Calu3 (cell line): Measurements from ENCODE around the gene SORT1. TPM values are rescaled to one million over a fixed set of nuclear protein-coding genes. Genes with fewer than 3 reads are reported as not detected.

Experiments
- BruUV-seq: library from RNA; stranded (reverse); fragments of 400-500 nt; replicated peaks from 2 replicates; lab custom pipeline; 2021; lab: Mats Ljungman, UMichigan
- CTCF ChIA-PET: fragments of 300-600 bp; sonication (Branson Sonifier 250); formaldehyde crosslinking; loops from one replicate; lab custom pipeline; 2022; ENCODE audit warnings: antibody characterized with exemption; lab: Charles Lee
- DNase-seq: peaks from one replicate; pipeline ENCODE4 v3.0.0; 2022
- H3K27ac Mint-ChIP-seq: one replicate; pipeline ENCODE4 v1.8.0; 2022; ENCODE audit warnings: mixed read lengths; ENCODE audit not compliant: unreplicated experiment
- H3K27me3 Mint-ChIP-seq: one replicate; pipeline ENCODE4 v1.8.0; 2022; ENCODE audit warnings: mixed read lengths; ENCODE audit not compliant: unreplicated experiment
- H3K36me3 Mint-ChIP-seq: one replicate; pipeline ENCODE4 v1.8.0; 2022; ENCODE audit warnings: mild to moderate bottlenecking, moderate library complexity, mixed read lengths; ENCODE audit not compliant: insufficient read depth, unreplicated experiment
- H3K4me1 Mint-ChIP-seq: one replicate; pipeline ENCODE4 v1.8.0; 2022; ENCODE audit warnings: mild to moderate bottlenecking, low read depth, mixed read lengths; ENCODE audit not compliant: unreplicated experiment
- H3K4me3 Mint-ChIP-seq: one replicate; pipeline ENCODE4 v1.8.0; 2022; ENCODE audit warnings: mild to moderate bottlenecking, low read depth, moderate library complexity, mixed read lengths; ENCODE audit not compliant: unreplicated experiment
- H3K9me3 Mint-ChIP-seq: one replicate; pipeline ENCODE4 v1.8.0; 2022; ENCODE audit warnings: low read depth, mixed read lengths; ENCODE audit not compliant: unreplicated experiment
- intact Hi-C: fragments of 100-400 bp; cut with micrococcal nuclease; formaldehyde crosslinking; loops from one replicate; pipeline ENCODE4 v1.10.0; 2022; ENCODE audit not compliant: unreplicated experiment
- total RNA-seq: library from RNA; stranded (reverse); gene quantifications from 2 replicates; pipeline ENCODE4 v1.2.3, GENCODE V29; 2022
- TF ChIP-seq, protein P1 (sequence below): fragments of 200-600 bp; IDR thresholded peaks from one replicate; pipeline ENCODE4 v1.8.0; 2022; ENCODE audit warnings: antibody characterized with exemption; ENCODE audit not compliant: unreplicated experiment

Gene SORT1
- total RNA-seq, 1 experiment from 2014 or later: 68.2 TPM

DNA sequence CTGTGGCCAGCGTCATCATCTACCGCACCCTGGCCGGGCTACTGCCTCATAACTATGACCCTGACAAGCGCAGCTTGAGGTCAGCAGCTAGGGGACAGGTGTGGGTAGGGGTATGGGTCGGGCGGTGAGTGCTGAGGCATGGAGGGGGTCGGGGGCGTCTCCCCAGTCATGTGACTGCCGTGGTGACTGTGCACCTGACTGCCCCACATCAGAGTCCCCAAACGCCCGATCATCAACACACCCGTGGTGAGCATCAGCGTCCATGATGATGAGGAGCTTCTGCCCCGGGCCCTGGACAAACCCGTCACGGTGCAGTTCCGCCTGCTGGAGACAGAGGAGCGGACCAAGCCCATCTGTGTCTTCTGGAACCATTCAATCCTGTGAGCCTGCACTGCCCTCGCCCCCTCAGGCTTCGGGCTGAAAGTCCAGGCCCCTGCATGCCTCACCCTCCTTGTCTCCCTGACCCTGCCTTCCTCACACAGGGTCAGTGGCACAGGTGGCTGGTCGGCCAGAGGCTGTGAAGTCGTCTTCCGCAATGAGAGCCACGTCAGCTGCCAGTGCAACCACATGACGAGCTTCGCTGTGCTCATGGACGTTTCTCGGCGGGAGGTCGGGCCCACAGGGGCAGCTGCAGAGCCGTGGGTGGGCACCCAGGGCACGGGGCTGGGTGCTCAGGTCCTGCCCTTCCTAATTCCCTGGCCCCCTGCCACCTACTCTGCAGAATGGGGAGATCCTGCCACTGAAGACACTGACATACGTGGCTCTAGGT, 128.3 kb downstream of the SORT1 start:
- intact Hi-C loops: no loop called here
- Mint-ChIP-seq H3K27ac (no peak overlapping the region), H3K4me1 (peaks cover 9% of the 10 kb centered on the region), H3K4me3 (no peak overlapping the region), H3K36me3 (peaks cover 18% of the 10 kb centered on the region), H3K27me3 (no peaks in the 10 kb centered on the region), H3K9me3 (peaks cover 2% of the 10 kb centered on the region)
- CTCF ChIA-PET: no interaction called here
- no TSS peak for BruUV-seq
- TF ChIP-seq, protein P1, sequence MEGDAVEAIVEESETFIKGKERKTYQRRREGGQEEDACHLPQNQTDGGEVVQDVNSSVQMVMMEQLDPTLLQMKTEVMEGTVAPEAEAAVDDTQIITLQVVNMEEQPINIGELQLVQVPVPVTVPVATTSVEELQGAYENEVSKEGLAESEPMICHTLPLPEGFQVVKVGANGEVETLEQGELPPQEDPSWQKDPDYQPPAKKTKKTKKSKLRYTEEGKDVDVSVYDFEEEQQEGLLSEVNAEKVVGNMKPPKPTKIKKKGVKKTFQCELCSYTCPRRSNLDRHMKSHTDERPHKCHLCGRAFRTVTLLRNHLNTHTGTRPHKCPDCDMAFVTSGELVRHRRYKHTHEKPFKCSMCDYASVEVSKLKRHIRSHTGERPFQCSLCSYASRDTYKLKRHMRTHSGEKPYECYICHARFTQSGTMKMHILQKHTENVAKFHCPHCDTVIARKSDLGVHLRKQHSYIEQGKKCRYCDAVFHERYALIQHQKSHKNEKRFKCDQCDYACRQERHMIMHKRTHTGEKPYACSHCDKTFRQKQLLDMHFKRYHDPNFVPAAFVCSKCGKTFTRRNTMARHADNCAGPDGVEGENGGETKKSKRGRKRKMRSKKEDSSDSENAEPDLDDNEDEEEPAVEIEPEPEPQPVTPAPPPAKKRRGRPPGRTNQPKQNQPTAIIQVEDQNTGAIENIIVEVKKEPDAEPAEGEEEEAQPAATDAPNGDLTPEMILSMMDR: no peak
- DNase-seq: no peak

DNA sequence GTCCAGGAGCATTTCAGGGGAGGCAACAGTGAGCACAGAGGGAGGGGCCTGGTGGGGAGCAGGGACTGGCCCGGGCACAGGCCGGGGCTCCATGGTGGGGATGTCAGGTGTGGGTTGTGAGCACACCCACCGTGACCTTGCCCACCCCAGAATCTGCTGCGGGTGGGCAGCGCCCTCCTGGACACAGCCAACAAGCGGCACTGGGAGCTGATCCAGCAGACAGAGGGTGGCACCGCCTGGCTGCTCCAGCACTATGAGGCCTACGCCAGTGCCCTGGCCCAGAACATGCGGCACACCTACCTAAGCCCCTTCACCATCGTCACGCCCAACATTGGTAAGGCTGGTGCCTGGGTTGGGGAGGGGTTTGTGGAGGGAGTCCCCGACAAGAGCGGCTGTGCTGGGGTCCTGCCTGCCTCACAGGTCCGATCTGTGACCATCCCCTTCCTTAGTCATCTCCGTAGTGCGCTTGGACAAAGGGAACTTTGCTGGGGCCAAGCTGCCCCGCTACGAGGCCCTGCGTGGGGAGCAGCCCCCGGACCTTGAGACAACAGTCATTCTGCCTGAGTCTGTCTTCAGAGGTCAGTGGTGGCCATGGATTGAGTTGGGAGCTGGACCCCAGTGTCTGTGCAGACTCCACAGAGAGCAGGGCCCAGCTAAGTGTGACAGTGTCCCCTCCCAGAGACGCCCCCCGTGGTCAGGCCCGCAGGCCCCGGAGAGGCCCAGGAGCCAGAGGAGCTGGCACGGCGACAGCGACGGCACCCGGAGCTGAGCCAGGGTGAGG, 129.1 kb downstream of the SORT1 start:
- H3K36me3 Mint-ChIP-seq: peaks cover 11% of the 10 kb centered on the region
- no TSS peak for BruUV-seq
- no peak overlapping the region for H3K27ac Mint-ChIP-seq
- H3K27me3 Mint-ChIP-seq: no peaks in the 10 kb centered on the region
- H3K4me1 Mint-ChIP-seq: peaks cover 7% of the 10 kb centered on the region
- CTCF ChIA-PET: no interaction called here
- no peak overlapping the region for H3K4me3 Mint-ChIP-seq
- TF ChIP-seq, protein P1: no peak
- no peak for DNase-seq
- H3K9me3 Mint-ChIP-seq: peaks cover 2% of the 10 kb centered on the region
- intact Hi-C loops: no loop called here

DNA sequence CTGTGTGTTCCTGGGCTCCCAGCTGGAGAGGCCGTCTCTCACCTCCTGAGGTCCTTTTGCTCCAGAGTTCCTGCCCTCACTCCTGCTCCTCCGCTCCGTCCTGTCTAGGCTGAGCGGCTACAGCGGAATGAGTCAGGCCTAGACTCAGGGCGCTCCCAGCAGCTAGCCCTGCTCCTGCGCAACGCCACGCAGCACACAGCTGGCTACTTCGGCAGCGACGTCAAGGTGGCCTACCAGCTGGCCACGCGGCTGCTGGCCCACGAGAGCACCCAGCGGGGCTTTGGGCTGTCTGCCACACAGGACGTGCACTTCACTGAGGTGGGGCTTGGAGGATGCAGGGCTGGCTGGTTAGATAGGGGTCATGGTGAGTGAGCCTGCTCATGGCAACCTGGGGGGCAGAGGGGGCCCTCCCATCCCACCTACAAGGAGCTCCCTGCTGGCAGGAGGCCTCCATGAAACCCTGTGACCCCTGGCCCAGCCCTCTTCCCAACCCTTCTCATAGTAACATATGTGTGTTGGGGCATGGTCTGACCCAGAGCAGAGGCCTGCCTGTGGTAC, 129.9 kb downstream of the SORT1 start:
- Mint-ChIP-seq H3K27me3 (no peaks in the 10 kb centered on the region), H3K36me3 (peaks cover 10% of the 10 kb centered on the region), H3K9me3 (peaks cover 2% of the 10 kb centered on the region), H3K4me1 (peaks cover 7% of the 10 kb centered on the region), H3K27ac (no peak overlapping the region), H3K4me3 (no peak overlapping the region)
- CTCF ChIA-PET: interaction anchor here (1.1 kb wide), 1 partner anchor 15 kb away, joined by 4 read pairs; the partner anchor contains the start of gene PSRC1
- intact Hi-C loops: no loop called here
- TF ChIP-seq, protein P1: no peak
- no peak for DNase-seq
- no TSS peak for BruUV-seq

DNA sequence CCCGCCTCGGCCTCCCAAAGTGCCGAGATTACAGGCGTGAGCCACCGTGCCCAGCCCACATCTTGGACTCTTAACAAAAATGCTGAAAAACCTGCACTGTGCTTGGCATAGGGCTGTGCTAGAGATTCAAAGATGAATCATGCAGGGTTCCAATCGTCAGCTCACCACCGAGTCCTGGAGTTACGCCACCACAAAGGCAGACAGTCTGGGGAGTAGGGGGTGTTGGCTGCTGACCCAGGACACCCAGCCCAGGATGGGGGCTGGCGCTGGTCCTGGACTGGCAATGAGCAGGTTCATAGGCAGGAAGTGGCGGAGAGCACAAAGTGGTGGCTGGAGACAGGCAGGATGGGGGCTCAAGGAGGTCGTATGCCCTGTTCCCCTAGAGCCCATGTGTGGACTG, 130.8 kb downstream of the SORT1 start:
- H3K27me3 Mint-ChIP-seq: no peaks in the 10 kb centered on the region
- H3K9me3 Mint-ChIP-seq: peaks cover 2% of the 10 kb centered on the region
- no peak overlapping the region for H3K4me3 Mint-ChIP-seq
- H3K27ac Mint-ChIP-seq: no peak overlapping the region
- CTCF ChIA-PET: interaction anchor here (0.7 to 1.1 kb wide), 2 partner anchors 16 to 56 kb away, joined by 4 read pairs; partner anchors contain the start of gene PSRC1
- peaks cover 7% of the 10 kb centered on the region for H3K4me1 Mint-ChIP-seq
- DNase-seq: no peak
- BruUV-seq: no TSS peak
- intact Hi-C loops: no loop called here
- peaks cover 7% of the 10 kb centered on the region for H3K36me3 Mint-ChIP-seq
- TF ChIP-seq, protein P1: no peak
